ENCODE results near the gene CD38. TPM values are rescaled to one million over a fixed set of nuclear protein-coding genes. Genes with fewer than 3 reads are reported as not detected.

CD38 gene
- total RNA-seq, 1 experiment from 2014 or later: not detected

- intact Hi-C loops (cut with micrococcal nuclease): no loop called here
- TF ChIP-seq CTCF (IDR thresholded peaks at IDR 0.05; ENCODE audit: unreplicated experiment): no peak
- peaks cover 6% of the 10 kb centered on the region for H3K36me3 Mint-ChIP-seq (ENCODE audit: insufficient read depth, unreplicated experiment)
- H3K27ac Mint-ChIP-seq (ENCODE audit: low read depth, unreplicated experiment): no peak overlapping the region
- no peak overlapping the region for H3K4me3 Mint-ChIP-seq (ENCODE audit: unreplicated experiment)
- DNase-seq (ENCODE audit: unreplicated experiment): no peak
- no peaks in the 10 kb centered on the region for H3K27me3 Mint-ChIP-seq (ENCODE audit: insufficient read depth, unreplicated experiment)
- BruUV-seq (replicated peaks): no TSS peak
- ChIA-PET CTCF (no interaction called here), POLR2A (no interaction called here)
- no peaks in the 10 kb centered on the region for H3K4me1 Mint-ChIP-seq (ENCODE audit: insufficient read depth, unreplicated experiment)
- peaks cover 9% of the 10 kb centered on the region for H3K9me3 Mint-ChIP-seq (ENCODE audit: unreplicated experiment)
Observed at GRCh38 chr4:15746110-15746509, 32.0 kb upstream of the CD38 start.

- no peaks in the 10 kb centered on the region for H3K27me3 Mint-ChIP-seq (ENCODE audit: insufficient read depth, unreplicated experiment)
- no peak overlapping the region for H3K4me3 Mint-ChIP-seq (ENCODE audit: unreplicated experiment)
Observed at GRCh38 chr4:15749001-15749400, 29.1 kb upstream of the CD38 start.

GRCh38 chr4:15751153-15751552, 27.0 kb upstream of the CD38 start:
- CTCF ChIA-PET: interaction anchor here (0.5 to 1.4 kb wide), 4 partner anchors 11 to 251 kb away, joined by 3 to 4 read pairs (median 4); no protein-coding TSS in a partner anchor
- no peaks in the 10 kb centered on the region for H3K27me3 Mint-ChIP-seq (ENCODE audit: insufficient read depth, unreplicated experiment)
- no peak for TF ChIP-seq CTCF (IDR thresholded peaks at IDR 0.05; ENCODE audit: unreplicated experiment)
- POLR2A ChIA-PET: no interaction called here
- no peak overlapping the region for H3K27ac Mint-ChIP-seq (ENCODE audit: low read depth, unreplicated experiment)
- peaks cover 5% of the 10 kb centered on the region for H3K4me1 Mint-ChIP-seq (ENCODE audit: insufficient read depth, unreplicated experiment)
- intact Hi-C loops (cut with micrococcal nuclease): no loop called here
- DNase-seq (ENCODE audit: unreplicated experiment): no peak
- no peaks in the 10 kb centered on the region for H3K36me3 Mint-ChIP-seq (ENCODE audit: insufficient read depth, unreplicated experiment)
- no TSS peak for BruUV-seq (replicated peaks)
- no peaks in the 10 kb centered on the region for H3K9me3 Mint-ChIP-seq (ENCODE audit: unreplicated experiment)
- H3K4me3 Mint-ChIP-seq (ENCODE audit: unreplicated experiment): no peak overlapping the region

More at GRCh38 chr4:15749001-15749400, 29.1 kb upstream of the CD38 start:
- intact Hi-C loops (cut with micrococcal nuclease): no loop called here
- H3K27ac Mint-ChIP-seq (ENCODE audit: low read depth, unreplicated experiment): no peak overlapping the region
- no peaks in the 10 kb centered on the region for H3K9me3 Mint-ChIP-seq (ENCODE audit: unreplicated experiment)
- no peaks in the 10 kb centered on the region for H3K4me1 Mint-ChIP-seq (ENCODE audit: insufficient read depth, unreplicated experiment)
- POLR2A ChIA-PET: no interaction called here
- DNase-seq (ENCODE audit: unreplicated experiment): no peak
- no TSS peak for BruUV-seq (replicated peaks)
- no peak for TF ChIP-seq CTCF (IDR thresholded peaks at IDR 0.05; ENCODE audit: unreplicated experiment)
- CTCF ChIA-PET: interaction anchor here (1.3 kb wide), 1 partner anchor 206 kb away, joined by 4 read pairs; no protein-coding TSS in a partner anchor
- no peaks in the 10 kb centered on the region for H3K36me3 Mint-ChIP-seq (ENCODE audit: insufficient read depth, unreplicated experiment)

- Mint-ChIP-seq H3K4me1 (ENCODE audit: insufficient read depth, unreplicated experiment) (peaks cover 5% of the 10 kb centered on the region), H3K27me3 (ENCODE audit: insufficient read depth, unreplicated experiment) (no peaks in the 10 kb centered on the region), H3K27ac (ENCODE audit: low read depth, unreplicated experiment) (no peak overlapping the region), H3K4me3 (ENCODE audit: unreplicated experiment) (no peak overlapping the region), H3K9me3 (ENCODE audit: unreplicated experiment) (no peaks in the 10 kb centered on the region), H3K36me3 (ENCODE audit: insufficient read depth, unreplicated experiment) (no peaks in the 10 kb centered on the region)
- no peak for TF ChIP-seq CTCF (IDR thresholded peaks at IDR 0.05; ENCODE audit: unreplicated experiment)
- DNase-seq (ENCODE audit: unreplicated experiment): no peak
- intact Hi-C loops (cut with micrococcal nuclease): no loop called here
- POLR2A ChIA-PET: interaction anchor here (1.2 kb wide), 1 partner anchor 11 kb away, joined by 4 read pairs; no protein-coding TSS in a partner anchor
- no TSS peak for BruUV-seq (replicated peaks)
- CTCF ChIA-PET: no interaction called here
Observed at GRCh38 chr4:15753081-15753480, 25.0 kb upstream of the CD38 start.

All from MCF 10A (cell line).